HCT116 (cell line): ENCODE data around the gene MYO1E. TPM values are rescaled to one million over a fixed set of nuclear protein-coding genes. Genes with fewer than 3 reads are reported as not detected.

Source experiments
- ATAC-seq: fragments of 200-7000 bp; cut with Tn5 transposase; 2 replicates; pipeline ENCODE4 v1.9.1; 2020; ENCODE audit warnings: mild to moderate bottlenecking, moderate library complexity
- BruUV-seq: library from RNA; stranded (reverse); fragments of 400-500 nt; replicated peaks from 2 replicates; lab custom pipeline; 2021; lab: Mats Ljungman, UMichigan
- CTCF ChIA-PET: fragments of 300-600 bp; sonication (Branson Sonifier 250); formaldehyde crosslinking; loops from one replicate; lab custom pipeline; 2021; ENCODE audit warnings: antibody characterized with exemption; lab: Charles Lee
- POLR2A ChIA-PET: fragments of 300-600, 350-600 bp; sonication (Branson Sonifier 250); formaldehyde crosslinking; loops from one replicate; lab custom pipeline; 2021; ENCODE audit warnings: antibody characterized with exemption; lab: Charles Lee
- RAD21 ChIA-PET, 2 experiments: fragments of 300-600 bp; sonication (Branson Sonifier 250); formaldehyde crosslinking; loops; one replicate each; lab custom pipeline; 2023; ENCODE audit warnings: low total read pairs in 2 of 2; ENCODE audit not compliant: uncharacterized antibody in 2 of 2, unreplicated experiment in 2 of 2, low non-redundant PET in 1 of 2; lab: Charles Lee
- DNase-seq: peaks from one replicate; pipeline ENCODE4 v3.0.0-alpha.2; 2010; ENCODE audit warnings: low read depth, low spot score
- H2AFZ ChIP-seq: fragments of 200-600 bp; shearing (Covaris generic), sonication (generic); 2 replicates; pipeline ENCODE4 v1.6.1; 2017; ENCODE audit warnings: low read depth, mixed run types, mixed read lengths, antibody characterized with exemption, low read length; ENCODE audit not compliant: poor library complexity, severe bottlenecking
- H3K27ac ChIP-seq: 2 replicates; pipeline ENCODE4 v1.5.1; 2012; ENCODE audit warnings: low read depth, low read length
- H3K27me3 ChIP-seq: fragments of 200-600 bp; sonication (generic); 2 replicates; pipeline ENCODE4 v1.6.1; 2016; ENCODE audit warnings: mixed run types, low read length, mixed read lengths; ENCODE audit not compliant: insufficient read depth
- H3K36me3 ChIP-seq, 2 experiments: fragments of 200-500 bp in 1 of 2; fragments of 200-600 bp in 1 of 2; sonication (Bioruptor generic) in 1 of 2; sonication (generic) in 1 of 2; 2 replicates each; pipeline versions ENCODE4 v1.5.1 to v1.6.1; 2014 to 2016; ENCODE audit warnings: low read length in 2 of 2, inconsistent platforms in 1 of 2, mixed read lengths in 1 of 2, mixed run types in 1 of 2; ENCODE audit not compliant: insufficient read depth in 2 of 2, control insufficient read depth in 1 of 2
- H3K4me1 ChIP-seq, 2 experiments: fragments of 200-600 bp in 1 of 2; sonication (generic) in 1 of 2; 2 replicates each; pipeline versions ENCODE4 v1.5.1 to v1.6.1; 2012 to 2017; ENCODE audit warnings: low read length in 2 of 2, inconsistent platforms in 1 of 2, mild to moderate bottlenecking in 1 of 2, mixed read lengths in 1 of 2, mixed run types in 1 of 2, moderate library complexity in 1 of 2; ENCODE audit not compliant: insufficient read depth in 2 of 2, control insufficient read depth in 1 of 2
- H3K4me2 ChIP-seq: fragments of 200-600 bp; sonication (generic); 2 replicates; pipeline ENCODE4 v1.6.1; 2017; ENCODE audit warnings: mixed run types, low read length, mixed read lengths
- H3K4me3 ChIP-seq, 2 experiments: fragments of 200-600 bp in 1 of 2; sonication (generic) in 1 of 2; replicated peaks in 1 of 2; 2 replicates each; pipeline ENCODE4 v1.5.1; 2011 to 2016; ENCODE audit warnings: low read length in 2 of 2, control low read depth in 1 of 2, low read depth in 1 of 2, mild to moderate bottlenecking in 1 of 2, mixed read lengths in 1 of 2, mixed run types in 1 of 2
- H3K79me2 ChIP-seq: fragments of 200-600 bp; sonication (generic); 2 replicates; pipeline ENCODE4 v1.6.1; 2017; ENCODE audit warnings: mild to moderate bottlenecking, mixed run types, low read length, moderate library complexity, mixed read lengths; ENCODE audit not compliant: insufficient read depth
- H3K9ac ChIP-seq: fragments of 200-600 bp; sonication (generic); 2 replicates; pipeline ENCODE4 v1.6.1; 2016; ENCODE audit warnings: low read length, mixed read lengths
- H3K9me2 ChIP-seq: fragments of 200-600 bp; sonication (generic), shearing (Covaris generic); 2 replicates; pipeline ENCODE4 v1.6.1; 2017; ENCODE audit warnings: mixed run types, mild to moderate bottlenecking, moderate library complexity; ENCODE audit not compliant: insufficient read depth
- H3K9me3 ChIP-seq, 2 experiments: fragments of 200-500 bp in 1 of 2; fragments of 200-600 bp in 1 of 2; sonication (Bioruptor generic) in 1 of 2; sonication (generic) in 1 of 2; 2 replicates each; pipeline ENCODE4 v1.6.1; 2014 to 2017; ENCODE audit warnings: low read length in 2 of 2, mixed read lengths in 2 of 2, inconsistent platforms in 1 of 2, low read depth in 1 of 2, mild to moderate bottlenecking in 1 of 2, mixed run types in 1 of 2, moderate library complexity in 1 of 2; ENCODE audit not compliant: control insufficient read depth in 1 of 2, insufficient read depth in 1 of 2
- H4K20me1 ChIP-seq: fragments of 200-600 bp; sonication (generic), shearing (Covaris generic); 2 replicates; pipeline ENCODE4 v1.6.1; 2017; ENCODE audit warnings: mixed run types, mild to moderate bottlenecking, moderate library complexity; ENCODE audit not compliant: insufficient read depth
- CBX3 ChIP-seq: IDR thresholded peaks from 2 replicates; pipeline ENCODE4 v1.6.1; 2012; ENCODE audit warnings: low read depth
- CEBPB ChIP-seq: IDR thresholded peaks from 2 replicates; pipeline ENCODE4 v1.6.1; 2012; ENCODE audit warnings: low read depth
- EZH2phosphoT487 ChIP-seq: fragments of 200-600 bp; IDR thresholded peaks from 2 replicates; pipeline ENCODE4 v1.6.1; 2018; ENCODE audit warnings: antibody characterized with exemption, borderline replicate concordance
- FOSL1 ChIP-seq: IDR thresholded peaks from 2 replicates; pipeline ENCODE4 v1.6.1; 2012; ENCODE audit warnings: low read depth
- SP1 ChIP-seq: IDR thresholded peaks from 2 replicates; pipeline ENCODE4 v1.6.1; 2012; ENCODE audit warnings: low read depth
- YY1 ChIP-seq: IDR thresholded peaks from 2 replicates; pipeline ENCODE4 v1.6.1; 2011; ENCODE audit warnings: low read length, low read depth, moderate library complexity, mild to moderate bottlenecking; ENCODE audit not compliant: insufficient replicate concordance; ENCODE audit errors: extremely low read depth
- ZFX ChIP-seq: fragments of 450-650 bp; IDR thresholded peaks from 2 replicates; pipeline ENCODE4 v1.6.1; 2017
- ZNF274 ChIP-seq: fragments of 200-500 bp; sonication (Bioruptor generic); IDR thresholded peaks from 2 replicates; pipeline ENCODE4 v1.6.1; 2014; ENCODE audit warnings: mild to moderate bottlenecking, low read depth, low read length, inconsistent platforms
- intact Hi-C: fragments of 100-400 bp; cut with micrococcal nuclease; formaldehyde crosslinking; loops from 2 replicates; pipeline ENCODE4 v1.10.0; 2022
- total RNA-seq: library from RNA; stranded (reverse); gene quantifications from one replicate; pipeline ENCODE4 v1.2.1, GENCODE V29; 2021; ENCODE audit not compliant: unreplicated experiment
- TF ChIP-seq, protein P1 (sequence below): IDR thresholded peaks from 2 replicates; pipeline ENCODE4 v1.6.1; 2012; ENCODE audit warnings: low read depth
- TF ChIP-seq, protein P2 (sequence below): IDR thresholded peaks from 2 replicates; pipeline ENCODE4 v1.6.1; 2011; ENCODE audit warnings: mild to moderate bottlenecking, low read length, moderate library complexity; ENCODE audit not compliant: insufficient replicate concordance; ENCODE audit errors: extremely low read depth

MYO1E gene
- total RNA-seq, 1 experiment from 2014 or later: 182 TPM

DNA sequence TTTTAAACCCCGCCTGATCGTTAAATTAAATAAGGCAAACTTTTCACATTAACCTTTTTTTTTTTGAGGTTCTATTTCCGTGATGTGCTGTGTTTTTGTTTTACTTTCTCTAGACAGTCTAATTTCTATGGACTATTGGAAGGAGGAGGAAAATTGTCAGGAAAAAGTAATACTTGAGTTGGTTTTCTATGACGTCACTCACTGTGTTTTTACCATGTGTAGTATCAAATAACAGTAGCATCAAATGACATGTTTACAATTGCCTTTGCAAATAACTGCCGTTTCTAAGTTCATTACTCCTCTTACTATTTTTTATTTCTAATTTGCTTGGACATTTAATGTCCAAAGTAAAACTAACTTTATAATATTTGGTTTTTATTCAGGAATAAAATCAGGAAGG is 32.3 kb downstream of the MYO1E start:
- Histone ChIP-seq H2AFZ (no peak overlapping the region), H3K9ac (no peak overlapping the region), H3K9me2 (no peaks in the 10 kb centered on the region), H3K36me3 (no peaks in the 10 kb centered on the region), H3K4me2 (no peak overlapping the region), H3K4me1 (peaks cover 0 to 15% of the 10 kb centered on the region in 2 experiments; a peak in 1 of 4 replicates), H3K27ac (no peak overlapping the region), H3K27me3 (no peaks in the 10 kb centered on the region), H3K9me3 (no peaks in the 10 kb centered on the region), H4K20me1 (no peaks in the 10 kb centered on the region), H3K4me3 (no peak overlapping the region), H3K79me2 (peaks cover 43% of the 10 kb centered on the region)
- ATAC-seq (no peak), DNase-seq (no peak)
- BruUV-seq: no TSS peak
- TF ChIP-seq ZFX (no peak), CEBPB (no peak), EZH2phosphoT487 (no peak), CBX3 (no peak), ZNF274 (no peak), SP1 (no peak)
- ChIA-PET CTCF (no interaction called here), RAD21 (no interaction called here), POLR2A (no interaction called here)
- intact Hi-C loops: no loop called here

DNA sequence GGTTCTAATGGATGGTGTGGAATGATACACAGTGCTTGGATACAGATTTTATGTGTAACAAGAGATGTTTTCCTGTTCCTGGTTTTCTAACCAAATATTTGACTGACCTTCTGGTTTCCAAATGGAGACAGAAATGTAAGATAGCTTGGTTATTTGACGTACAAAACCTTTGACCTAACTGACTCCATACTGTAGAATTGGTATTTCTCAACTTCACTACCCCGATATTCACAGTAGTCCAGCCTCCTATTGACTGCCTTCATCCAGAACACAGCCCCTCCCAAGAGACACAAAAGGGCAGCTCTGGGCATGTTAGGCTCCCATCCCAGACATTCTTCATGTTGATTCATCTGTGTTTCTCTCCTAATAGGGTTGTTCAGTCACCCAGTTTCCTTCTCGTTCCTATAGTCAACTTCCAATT is 33.4 kb downstream of the MYO1E start:
- ChIA-PET RAD21 (no interaction called here), POLR2A (no interaction called here), CTCF (no interaction called here)
- Histone ChIP-seq H3K27me3 (no peaks in the 10 kb centered on the region), H3K4me2 (no peak overlapping the region; the same call in 1 of the 2 replicates), H3K4me1 (peaks cover 0 to 25% of the 10 kb centered on the region in 2 experiments; a peak in 1 of 4 replicates), H3K9me2 (no peaks in the 10 kb centered on the region), H3K36me3 (no peaks in the 10 kb centered on the region), H2AFZ (no peak overlapping the region), H3K9me3 (no peaks in the 10 kb centered on the region), H3K4me3 (no peak overlapping the region), H3K79me2 (peaks cover 45% of the 10 kb centered on the region), H4K20me1 (no peaks in the 10 kb centered on the region), H3K27ac (no peak overlapping the region), H3K9ac (no peak overlapping the region)
- DNase-seq (no peak), ATAC-seq (no peak)
- TF ChIP-seq, protein P1, sequence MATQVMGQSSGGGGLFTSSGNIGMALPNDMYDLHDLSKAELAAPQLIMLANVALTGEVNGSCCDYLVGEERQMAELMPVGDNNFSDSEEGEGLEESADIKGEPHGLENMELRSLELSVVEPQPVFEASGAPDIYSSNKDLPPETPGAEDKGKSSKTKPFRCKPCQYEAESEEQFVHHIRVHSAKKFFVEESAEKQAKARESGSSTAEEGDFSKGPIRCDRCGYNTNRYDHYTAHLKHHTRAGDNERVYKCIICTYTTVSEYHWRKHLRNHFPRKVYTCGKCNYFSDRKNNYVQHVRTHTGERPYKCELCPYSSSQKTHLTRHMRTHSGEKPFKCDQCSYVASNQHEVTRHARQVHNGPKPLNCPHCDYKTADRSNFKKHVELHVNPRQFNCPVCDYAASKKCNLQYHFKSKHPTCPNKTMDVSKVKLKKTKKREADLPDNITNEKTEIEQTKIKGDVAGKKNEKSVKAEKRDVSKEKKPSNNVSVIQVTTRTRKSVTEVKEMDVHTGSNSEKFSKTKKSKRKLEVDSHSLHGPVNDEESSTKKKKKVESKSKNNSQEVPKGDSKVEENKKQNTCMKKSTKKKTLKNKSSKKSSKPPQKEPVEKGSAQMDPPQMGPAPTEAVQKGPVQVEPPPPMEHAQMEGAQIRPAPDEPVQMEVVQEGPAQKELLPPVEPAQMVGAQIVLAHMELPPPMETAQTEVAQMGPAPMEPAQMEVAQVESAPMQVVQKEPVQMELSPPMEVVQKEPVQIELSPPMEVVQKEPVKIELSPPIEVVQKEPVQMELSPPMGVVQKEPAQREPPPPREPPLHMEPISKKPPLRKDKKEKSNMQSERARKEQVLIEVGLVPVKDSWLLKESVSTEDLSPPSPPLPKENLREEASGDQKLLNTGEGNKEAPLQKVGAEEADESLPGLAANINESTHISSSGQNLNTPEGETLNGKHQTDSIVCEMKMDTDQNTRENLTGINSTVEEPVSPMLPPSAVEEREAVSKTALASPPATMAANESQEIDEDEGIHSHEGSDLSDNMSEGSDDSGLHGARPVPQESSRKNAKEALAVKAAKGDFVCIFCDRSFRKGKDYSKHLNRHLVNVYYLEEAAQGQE: no peak
- TF ChIP-seq CEBPB (no peak), ZFX (no peak), EZH2phosphoT487 (no peak), FOSL1 (no peak), ZNF274 (no peak), YY1 (no peak)
- TF ChIP-seq, protein P2, sequence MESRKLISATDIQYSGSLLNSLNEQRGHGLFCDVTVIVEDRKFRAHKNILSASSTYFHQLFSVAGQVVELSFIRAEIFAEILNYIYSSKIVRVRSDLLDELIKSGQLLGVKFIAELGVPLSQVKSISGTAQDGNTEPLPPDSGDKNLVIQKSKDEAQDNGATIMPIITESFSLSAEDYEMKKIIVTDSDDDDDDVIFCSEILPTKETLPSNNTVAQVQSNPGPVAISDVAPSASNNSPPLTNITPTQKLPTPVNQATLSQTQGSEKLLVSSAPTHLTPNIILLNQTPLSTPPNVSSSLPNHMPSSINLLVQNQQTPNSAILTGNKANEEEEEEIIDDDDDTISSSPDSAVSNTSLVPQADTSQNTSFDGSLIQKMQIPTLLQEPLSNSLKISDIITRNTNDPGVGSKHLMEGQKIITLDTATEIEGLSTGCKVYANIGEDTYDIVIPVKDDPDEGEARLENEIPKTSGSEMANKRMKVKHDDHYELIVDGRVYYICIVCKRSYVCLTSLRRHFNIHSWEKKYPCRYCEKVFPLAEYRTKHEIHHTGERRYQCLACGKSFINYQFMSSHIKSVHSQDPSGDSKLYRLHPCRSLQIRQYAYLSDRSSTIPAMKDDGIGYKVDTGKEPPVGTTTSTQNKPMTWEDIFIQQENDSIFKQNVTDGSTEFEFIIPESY: no peak
- no TSS peak for BruUV-seq
- intact Hi-C loops: no loop called here
